Peyer's patch (tissue), 4 donors: ENCODE results near the gene TXNRD2. TPM values are rescaled to one million over a fixed set of nuclear protein-coding genes. Genes with fewer than 3 reads are reported as not detected.
"Not testable (repeated sequence)": the region's sequence is repeated elsewhere in the genome, so short reads cannot be mapped to it uniquely, and the experiment has no call there.

ENCODE experiments used
- DNase-seq, 3 donors: peaks; one replicate each; pipeline ENCODE4 v3.0.0-alpha.2; 2017 to 2019
- H3K27ac ChIP-seq, 4 donors: fragments of 200-600 bp; sonication (generic); one replicate each; pipeline ENCODE4 v1.5.1; 2016 to 2019
- H3K27me3 ChIP-seq, 2 donors: fragments of 200-600 bp; sonication (generic); one replicate each; pipeline ENCODE4 v1.5.1; 2019
- H3K36me3 ChIP-seq, 3 donors: fragments of 200-600 bp; sonication (generic); one replicate each; pipeline ENCODE4 v1.5.1; 2016 to 2019
- H3K4me1 ChIP-seq, 4 donors: fragments of 200-600 bp; sonication (generic); one replicate each; pipeline ENCODE4 v1.5.1; 2016 to 2019
- H3K4me3 ChIP-seq, 4 donors: fragments of 200-600 bp; sonication (generic); 1 replicate in 3 of 4; 2 replicates in 1 of 4; pipeline ENCODE4 v1.5.1; 2016 to 2019; ENCODE audit warnings: mild to moderate bottlenecking in 1 of 4
- H3K9me3 ChIP-seq, 4 donors: fragments of 200-600 bp; sonication (generic); one replicate each; pipeline ENCODE4 v1.5.1; 2016 to 2019; ENCODE audit warnings: mild to moderate bottlenecking in 1 of 4
- CTCF ChIP-seq, 6 experiments: fragments of 450-650 bp in 4 of 6; fragments of 200-600 bp in 2 of 6; sonication (generic) in 1 of 6; IDR thresholded peaks; one replicate each; pipeline ENCODE4 v1.5.1; 2017 to 2019; ENCODE audit warnings: antibody characterized with exemption in 6 of 6, mild to moderate bottlenecking in 3 of 6, moderate library complexity in 1 of 6
- POLR2A ChIP-seq, 2 donors: fragments of 450-650 bp; IDR thresholded peaks; one replicate each; pipeline ENCODE4 v1.5.1; 2017; ENCODE audit warnings: antibody characterized with exemption in 2 of 2, mild to moderate bottlenecking in 2 of 2, moderate library complexity in 2 of 2
- total RNA-seq, 4 donors: library from RNA; depleted of rRNA; stranded (reverse); fragments of >200 nt; gene quantifications; one replicate each; pipeline ENCODE4 v1.1.0, GENCODE V29; 2016

Gene TXNRD2
- total RNA-seq, 4 donors from 2014 or later: 24.7 to 29.8 (median 27.2) TPM

- H3K27ac ChIP-seq: no peak overlapping the region
- no peak for DNase-seq
Measured at GRCh38 chr22:19937616-19938473, 3.8 kb downstream of the TXNRD2 start.

GRCh38 chr22:19936513-19936912 lies 5.1 kb downstream of the TXNRD2 start:
- Histone ChIP-seq H3K4me3 (no peak overlapping the region), H3K27me3 (no peaks in the 10 kb centered on the region), H3K9me3 (no peaks in the 10 kb centered on the region), H3K4me1 (peaks cover 0 to 17% (median 5%) of the 10 kb centered on the region in 4 donors), H3K36me3 (no peaks in the 10 kb centered on the region), H3K27ac (no peak overlapping the region)
- DNase-seq: no peak
- TF ChIP-seq CTCF (IDR thresholded peaks at IDR 0.05) (no peak), POLR2A (IDR thresholded peaks at IDR 0.05) (no peak)

More at GRCh38 chr22:19937616-19938473, 3.8 kb downstream of the TXNRD2 start:
- no peaks in the 10 kb centered on the region for H3K36me3 ChIP-seq
- H3K4me3 ChIP-seq: no peak overlapping the region
- H3K9me3 ChIP-seq: no peaks in the 10 kb centered on the region
- no peaks in the 10 kb centered on the region for H3K27me3 ChIP-seq
- peaks cover 0 to 24% (median 11%) of the 10 kb centered on the region in 4 donors for H3K4me1 ChIP-seq
- TF ChIP-seq CTCF (IDR thresholded peaks at IDR 0.05) (no peak), POLR2A (IDR thresholded peaks at IDR 0.05) (no peak)

- DNase-seq, H3K36me3 ChIP-seq, H3K4me3 ChIP-seq, H3K9me3 ChIP-seq, H3K27me3 ChIP-seq, H3K4me1 ChIP-seq, H3K27ac ChIP-seq: not testable (repeated sequence)
Measured at GRCh38 chr22:19935123-19935718, 6.4 kb downstream of the TXNRD2 start.

- H3K27ac ChIP-seq: no peak overlapping the region
- H3K9me3 ChIP-seq: no peaks in the 10 kb centered on the region
- no peak for TF ChIP-seq POLR2A (IDR thresholded peaks at IDR 0.05)
- no peak for TF ChIP-seq CTCF (IDR thresholded peaks at IDR 0.05)
- H3K36me3 ChIP-seq: no peaks in the 10 kb centered on the region
- DNase-seq: no peak
- no peaks in the 10 kb centered on the region for H3K27me3 ChIP-seq
- no peak overlapping the region for H3K4me3 ChIP-seq
- H3K4me1 ChIP-seq: peaks cover 0 to 3% (median 0%) of the 10 kb centered on the region in 4 donors
Measured at GRCh38 chr22:19933341-19934241, 8.0 kb downstream of the TXNRD2 start.

- Histone ChIP-seq H3K4me3 (no peak overlapping the region), H3K27ac (no peak overlapping the region), H3K9me3 (no peaks in the 10 kb centered on the region), H3K27me3 (no peaks in the 10 kb centered on the region), H3K4me1 (no peaks in the 10 kb centered on the region), H3K36me3 (no peaks in the 10 kb centered on the region)
- no peak for TF ChIP-seq CTCF (IDR thresholded peaks at IDR 0.05)
- no peak for TF ChIP-seq POLR2A (IDR thresholded peaks at IDR 0.05)
- no peak for DNase-seq
Measured at GRCh38 chr22:19932367-19933206, 9.0 kb downstream of the TXNRD2 start.
